Stimulated activated CD4-positive, alpha-beta T cell treated with anti-CD3 and anti-CD28 coated beads, Interleukin-12 subunit alpha, Interleukin-12 subunit beta, amount 100 ng/mL, for 48 hours (primary cell): ENCODE results near the gene PSAP.
"Not testable (repeated sequence)": the region's sequence is repeated elsewhere in the genome, so short reads cannot be mapped to it uniquely, and the experiment has no call there.

Source experiments
- DNase-seq, 3 donors: peaks; one replicate each; pipeline ENCODE4 v3.0.0-alpha.2; 2020; ENCODE audit warnings: low read depth in 2 of 3, low spot score in 1 of 3

PSAP gene

GRCh38 chr10:71850743-71851464 lies at the start of gene PSAP:
Gene PSAP, minus strand, starts transcription at chr10:71851251. Its CDS starts 30 bp downstream, at chr10:71851221.
- peak; percentile 95 to 99 (median 96) for DNase-seq

GRCh38 chr10:71900441-71901180 lies 49.6 kb upstream of the PSAP start:
- no peak for DNase-seq

GRCh38 chr10:71899665-71900412 lies 48.8 kb upstream of the PSAP start:
- DNase-seq, result no peak

- DNase-seq, result not testable (repeated sequence)
These were observed 47.3 kb upstream of the PSAP start for GRCh38 chr10:71898346-71898745.

GRCh38 chr10:71893920-71894319 lies 42.9 kb upstream of the PSAP start:
- no peak for DNase-seq

GRCh38 chr10:71893258-71893815 lies 42.3 kb upstream of the PSAP start:
- DNase-seq, result no peak

- DNase-seq, result no peak
These were observed 40.4 kb upstream of the PSAP start for GRCh38 chr10:71891437-71891836.

- DNase-seq, result no peak
These were observed 38.4 kb upstream of the PSAP start for GRCh38 chr10:71889388-71889987.

- DNase-seq, result peak; percentile 39 to 71 (median 45)
These were observed 37.8 kb upstream of the PSAP start for GRCh38 chr10:71888623-71889387.

- DNase-seq, result no peak
These were observed 37.2 kb upstream of the PSAP start for GRCh38 chr10:71888248-71888622.

GRCh38 chr10:71887743-71888142 lies 36.7 kb upstream of the PSAP start:
- DNase-seq, result no peak

GRCh38 chr10:71882813-71883659 lies 32.0 kb upstream of the PSAP start:
- no peak for DNase-seq

- DNase-seq, result no peak
These were observed 30.8 kb upstream of the PSAP start for GRCh38 chr10:71881647-71882355.

- DNase-seq, result not testable (repeated sequence)
These were observed 30.2 kb upstream of the PSAP start for GRCh38 chr10:71881307-71881624.

- DNase-seq, result no peak
These were observed 29.6 kb upstream of the PSAP start for GRCh38 chr10:71880425-71881306.

- DNase-seq, result no peak
These were observed 27.4 kb upstream of the PSAP start for GRCh38 chr10:71878327-71879034.

- DNase-seq, result no peak
These were observed 26.8 kb upstream of the PSAP start for GRCh38 chr10:71877821-71878220.
